ENCODE measurements around the gene MYBBP1A.

DNA sequence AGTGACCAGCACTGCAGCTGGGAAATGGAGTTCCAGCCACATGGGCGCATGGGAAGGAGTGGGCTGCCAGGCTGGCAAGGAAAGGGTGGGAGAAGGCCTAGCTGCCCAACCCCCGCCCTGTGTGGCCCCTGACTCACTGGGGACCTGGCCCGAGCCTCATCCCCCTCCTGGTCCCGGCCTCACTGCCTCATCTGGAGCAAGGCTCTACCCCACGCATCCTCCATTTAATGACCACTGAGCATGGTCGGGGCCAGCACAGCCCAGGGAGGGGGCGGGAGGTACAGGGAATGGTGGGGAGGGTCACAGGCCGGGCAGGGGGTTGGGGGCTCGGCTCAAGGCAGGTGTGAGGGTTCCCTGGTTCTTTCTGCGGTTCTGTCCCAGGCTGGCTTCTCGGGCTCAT is 40.4 kb downstream of the MYBBP1A start:
- TF ChIP-seq TAF1 (IDR thresholded peaks at IDR 0.05; ENCODE audit: low read depth): no peak
- TF ChIP-seq, protein P1, sequence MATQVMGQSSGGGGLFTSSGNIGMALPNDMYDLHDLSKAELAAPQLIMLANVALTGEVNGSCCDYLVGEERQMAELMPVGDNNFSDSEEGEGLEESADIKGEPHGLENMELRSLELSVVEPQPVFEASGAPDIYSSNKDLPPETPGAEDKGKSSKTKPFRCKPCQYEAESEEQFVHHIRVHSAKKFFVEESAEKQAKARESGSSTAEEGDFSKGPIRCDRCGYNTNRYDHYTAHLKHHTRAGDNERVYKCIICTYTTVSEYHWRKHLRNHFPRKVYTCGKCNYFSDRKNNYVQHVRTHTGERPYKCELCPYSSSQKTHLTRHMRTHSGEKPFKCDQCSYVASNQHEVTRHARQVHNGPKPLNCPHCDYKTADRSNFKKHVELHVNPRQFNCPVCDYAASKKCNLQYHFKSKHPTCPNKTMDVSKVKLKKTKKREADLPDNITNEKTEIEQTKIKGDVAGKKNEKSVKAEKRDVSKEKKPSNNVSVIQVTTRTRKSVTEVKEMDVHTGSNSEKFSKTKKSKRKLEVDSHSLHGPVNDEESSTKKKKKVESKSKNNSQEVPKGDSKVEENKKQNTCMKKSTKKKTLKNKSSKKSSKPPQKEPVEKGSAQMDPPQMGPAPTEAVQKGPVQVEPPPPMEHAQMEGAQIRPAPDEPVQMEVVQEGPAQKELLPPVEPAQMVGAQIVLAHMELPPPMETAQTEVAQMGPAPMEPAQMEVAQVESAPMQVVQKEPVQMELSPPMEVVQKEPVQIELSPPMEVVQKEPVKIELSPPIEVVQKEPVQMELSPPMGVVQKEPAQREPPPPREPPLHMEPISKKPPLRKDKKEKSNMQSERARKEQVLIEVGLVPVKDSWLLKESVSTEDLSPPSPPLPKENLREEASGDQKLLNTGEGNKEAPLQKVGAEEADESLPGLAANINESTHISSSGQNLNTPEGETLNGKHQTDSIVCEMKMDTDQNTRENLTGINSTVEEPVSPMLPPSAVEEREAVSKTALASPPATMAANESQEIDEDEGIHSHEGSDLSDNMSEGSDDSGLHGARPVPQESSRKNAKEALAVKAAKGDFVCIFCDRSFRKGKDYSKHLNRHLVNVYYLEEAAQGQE (IDR thresholded peaks at IDR 0.05; ENCODE audit: low read depth): no peak
- no peak for TF ChIP-seq EP300 (IDR thresholded peaks at IDR 0.05; ENCODE audit: borderline replicate concordance)
- TF ChIP-seq CEBPB (IDR thresholded peaks at IDR 0.05): no peak
- no peak for TF ChIP-seq CREB1 (IDR thresholded peaks at IDR 0.05; ENCODE audit: low read depth)
- no peak for TF ChIP-seq YY1 (IDR thresholded peaks at IDR 0.05; ENCODE audit: low read depth)
- no peak for TF ChIP-seq FOXM1 (IDR thresholded peaks at IDR 0.05; ENCODE audit: borderline replicate concordance, low read depth)
- TF ChIP-seq, protein P2, sequence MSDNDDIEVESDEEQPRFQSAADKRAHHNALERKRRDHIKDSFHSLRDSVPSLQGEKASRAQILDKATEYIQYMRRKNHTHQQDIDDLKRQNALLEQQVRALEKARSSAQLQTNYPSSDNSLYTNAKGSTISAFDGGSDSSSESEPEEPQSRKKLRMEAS (IDR thresholded peaks at IDR 0.05): no peak
- TF ChIP-seq NFIC (IDR thresholded peaks at IDR 0.05): no peak
- no peak for TF ChIP-seq TEAD4 (IDR thresholded peaks at IDR 0.05)

All from Ishikawa (cell line).